ENCODE results near the gene HSPB9. TPM values are rescaled to one million over a fixed set of nuclear protein-coding genes. Genes with fewer than 3 reads are reported as not detected.
A peak's percentile ranks its signal among the peaks of the same experiment; 100 is the strongest.
"Not testable (repeated sequence)": the region's sequence is repeated elsewhere in the genome, so short reads cannot be mapped to it uniquely, and the experiment has no call there.

The HSPB9 gene
- total RNA-seq, 1 donor from 2014 or later, result not detected

DNA sequence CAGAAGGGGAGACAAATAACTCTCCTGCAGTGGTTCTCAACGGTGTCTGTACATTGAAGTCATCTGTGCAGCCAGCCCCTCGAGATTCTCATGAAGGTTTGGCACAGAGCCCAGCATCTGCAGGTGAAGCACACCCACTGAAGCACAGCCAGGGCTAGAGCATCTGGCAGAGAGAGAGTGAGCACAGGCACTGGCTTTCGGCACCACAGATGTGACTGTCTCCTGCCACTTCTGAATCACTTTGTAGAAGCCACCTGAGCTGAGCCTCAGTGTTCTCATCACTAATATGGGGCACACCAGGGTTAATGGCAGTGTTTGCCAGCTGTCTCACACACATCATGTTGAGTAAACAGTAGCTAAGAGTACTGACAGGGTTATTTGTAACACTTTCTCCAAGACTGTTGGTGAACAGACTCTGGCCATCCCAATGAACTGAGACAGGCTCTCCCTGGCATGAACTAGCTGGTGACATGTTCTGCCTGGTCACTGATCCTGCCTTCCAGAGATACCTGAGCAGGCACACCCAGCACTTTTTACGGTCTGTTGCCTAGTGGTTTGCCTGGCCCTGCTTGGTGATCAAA is 10.9 kb downstream of the HSPB9 start:
- FAIRE-seq, result peak; percentile 7
- H3K36me3 ChIP-seq (ENCODE audit: control insufficient read depth, insufficient read depth, low read length), result peaks cover 24% of the 10 kb centered on the region
- peak; percentile 27 for DNase-seq (ENCODE audit: low read depth)

DNA sequence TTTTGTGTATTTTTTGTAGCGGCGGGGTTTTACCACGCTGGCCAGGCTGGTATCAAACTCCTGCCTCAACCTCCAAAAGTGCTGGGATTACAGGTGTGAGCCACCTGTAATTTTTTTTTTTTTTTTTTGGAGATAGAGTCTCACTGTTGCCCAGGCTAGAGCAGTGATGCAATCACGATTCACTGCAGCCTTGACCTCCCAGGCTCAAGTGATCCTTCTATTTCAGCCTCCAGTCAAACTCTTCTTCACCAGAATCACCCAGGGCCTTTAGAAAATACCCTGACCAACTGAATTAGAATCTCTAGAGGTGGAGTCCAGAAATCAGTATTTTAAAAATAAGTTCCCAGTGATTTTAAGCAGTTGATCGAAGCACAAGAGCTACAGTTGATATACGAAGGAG is 12.5 kb downstream of the HSPB9 start:
- no peak for DNase-seq (ENCODE audit: low read depth)
- Histone ChIP-seq H3K27me3 (ENCODE audit: control insufficient read depth, insufficient read depth, low read length) (no peaks in the 10 kb centered on the region), H3K36me3 (ENCODE audit: control insufficient read depth, insufficient read depth, low read length) (peaks cover 10% of the 10 kb centered on the region), H3K4me3 (ENCODE audit: low read depth, low read length) (no peak overlapping the region)
- no peak for TF ChIP-seq CTCF (IDR thresholded peaks at IDR 0.05; ENCODE audit: insufficient read depth, low read length, severe bottlenecking)
- no peak for FAIRE-seq

More for the DNA sequence above, 10.9 kb downstream of the HSPB9 start:
- TF ChIP-seq CTCF (IDR thresholded peaks at IDR 0.05; ENCODE audit: insufficient read depth, low read length, severe bottlenecking), result no peak
- Histone ChIP-seq H3K27me3 (ENCODE audit: control insufficient read depth, insufficient read depth, low read length) (no peaks in the 10 kb centered on the region), H3K4me3 (ENCODE audit: low read depth, low read length) (no peak overlapping the region)

DNA sequence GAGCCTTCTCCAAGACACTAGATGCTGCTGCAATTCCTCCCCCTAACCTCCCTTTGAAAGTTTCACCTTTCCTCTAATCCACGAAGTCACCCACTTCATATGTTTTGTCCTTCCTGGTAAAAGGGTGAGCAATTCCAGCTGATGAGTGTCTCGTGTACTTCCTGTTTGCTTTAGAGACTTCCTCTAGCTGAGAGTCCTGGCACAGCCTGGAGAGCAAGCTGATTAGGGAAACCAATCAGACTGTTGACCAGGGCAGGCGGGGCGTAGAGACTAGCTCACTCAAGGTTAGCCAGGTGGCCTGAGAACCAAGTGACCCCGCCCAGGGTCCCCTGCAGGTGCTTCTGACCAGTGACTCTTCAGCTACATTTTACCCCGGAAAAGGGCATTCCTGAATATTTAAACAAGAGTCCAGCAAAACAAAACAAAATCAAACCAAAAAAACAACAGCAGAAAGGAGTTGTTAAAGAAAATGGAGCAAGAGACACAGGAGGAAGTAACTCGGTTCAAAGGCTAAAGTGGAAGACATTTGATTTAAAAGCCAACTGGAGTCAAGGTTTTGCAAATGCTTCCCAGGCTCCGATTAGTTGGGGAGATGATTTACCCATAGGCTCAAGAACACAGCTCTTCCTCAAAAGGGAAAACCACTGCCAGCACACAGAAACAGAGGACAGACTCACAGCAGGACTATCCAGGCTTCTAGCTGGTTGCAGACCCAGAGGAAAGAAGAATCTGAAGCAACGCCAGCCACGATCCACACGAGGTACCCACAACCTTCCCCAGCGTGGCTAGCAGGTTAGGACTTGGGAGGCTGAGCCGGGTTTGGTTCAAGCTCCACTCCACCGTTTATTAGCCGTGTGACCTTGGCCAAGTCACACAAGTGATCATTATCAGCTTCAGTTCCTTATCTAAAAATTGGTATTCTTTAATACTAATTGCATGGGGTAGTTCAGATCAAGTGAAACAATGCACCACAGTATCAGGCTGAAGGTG is 13.4 kb downstream of the HSPB9 start:
- Histone ChIP-seq H3K4me3 (ENCODE audit: low read depth, low read length) (no peak overlapping the region), H3K36me3 (ENCODE audit: control insufficient read depth, insufficient read depth, low read length) (peaks cover 6% of the 10 kb centered on the region), H3K27me3 (ENCODE audit: control insufficient read depth, insufficient read depth, low read length) (no peaks in the 10 kb centered on the region)
- no peak for TF ChIP-seq CTCF (IDR thresholded peaks at IDR 0.05; ENCODE audit: insufficient read depth, low read length, severe bottlenecking)
- FAIRE-seq (peak; percentile 90), DNase-seq (ENCODE audit: low read depth) (peak; percentile 88)

DNA sequence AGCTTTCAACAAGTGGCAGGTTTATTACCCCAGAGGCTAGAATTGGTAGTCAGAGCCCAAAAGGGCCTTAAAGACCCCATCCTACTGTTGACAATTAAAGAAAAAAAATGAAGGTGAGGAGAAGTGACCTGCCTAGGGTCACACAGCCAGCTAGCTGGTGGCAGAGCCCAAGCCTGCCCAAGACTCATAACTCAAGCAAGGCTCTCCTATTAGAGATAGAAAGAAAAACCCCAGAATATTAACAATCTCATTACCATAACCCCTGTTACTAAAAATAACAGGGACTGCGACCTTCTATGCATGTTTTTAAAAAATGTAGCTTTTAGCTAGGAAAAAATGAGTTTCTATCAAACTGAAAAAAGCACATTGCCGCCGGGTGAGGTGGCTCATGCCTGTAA is 14.0 kb downstream of the HSPB9 start:
- Histone ChIP-seq H3K4me3 (ENCODE audit: low read depth, low read length) (no peak overlapping the region), H3K27me3 (ENCODE audit: control insufficient read depth, insufficient read depth, low read length) (no peaks in the 10 kb centered on the region), H3K36me3 (ENCODE audit: control insufficient read depth, insufficient read depth, low read length) (peaks cover 7% of the 10 kb centered on the region)
- no peak for FAIRE-seq
- no peak for TF ChIP-seq CTCF (IDR thresholded peaks at IDR 0.05; ENCODE audit: insufficient read depth, low read length, severe bottlenecking)
- no peak for DNase-seq (ENCODE audit: low read depth)

DNA sequence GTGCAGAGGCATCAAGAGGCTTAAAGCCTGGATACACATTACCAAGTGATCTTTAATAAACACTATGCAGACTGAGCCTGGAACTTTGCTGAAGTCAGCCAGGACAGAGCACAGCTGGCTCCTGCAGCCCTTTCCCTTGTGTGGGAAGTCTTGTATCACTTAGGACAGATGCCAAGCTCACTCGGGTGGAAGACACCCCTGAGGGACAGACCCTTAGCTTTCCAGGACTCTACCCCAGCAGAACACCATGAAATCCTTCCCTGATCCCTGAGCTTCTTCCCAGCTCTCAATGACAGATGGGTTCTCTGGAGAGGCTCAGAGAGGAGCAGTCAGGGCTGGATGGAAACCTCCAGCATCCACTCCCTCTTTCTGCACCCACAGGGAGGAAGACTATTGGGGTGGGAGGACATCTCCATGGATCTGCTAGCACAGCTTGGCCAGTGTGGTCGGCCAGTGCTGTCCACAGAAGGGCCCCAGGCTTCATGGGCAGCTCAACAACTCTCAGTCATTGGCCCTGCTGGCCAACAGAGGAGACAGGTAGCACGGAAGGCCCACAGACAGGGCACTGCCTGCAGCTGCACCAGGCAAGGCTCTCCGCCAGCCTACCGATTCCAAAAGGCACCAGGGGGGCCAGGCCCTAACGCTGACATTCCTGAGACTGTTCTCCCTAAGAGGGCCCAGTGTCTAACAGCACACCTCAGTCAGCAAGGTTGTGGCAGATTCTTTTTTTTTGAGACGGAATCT is 16.3 kb downstream of the HSPB9 start:
- Histone ChIP-seq H3K27me3 (ENCODE audit: control insufficient read depth, insufficient read depth, low read length) (no peaks in the 10 kb centered on the region), H3K4me3 (ENCODE audit: low read depth, low read length) (no peak overlapping the region), H3K36me3 (ENCODE audit: control insufficient read depth, insufficient read depth, low read length) (peaks cover 13% of the 10 kb centered on the region)
- FAIRE-seq, result no peak
- DNase-seq (ENCODE audit: low read depth), result no peak
- no peak for TF ChIP-seq CTCF (IDR thresholded peaks at IDR 0.05; ENCODE audit: insufficient read depth, low read length, severe bottlenecking)

GRCh38 chr17:42140690-42141089 is 18.1 kb downstream of the HSPB9 start:
- DNase-seq (ENCODE audit: low read depth); FAIRE-seq; H3K27me3 ChIP-seq (ENCODE audit: control insufficient read depth, insufficient read depth, low read length); H3K4me3 ChIP-seq (ENCODE audit: low read depth, low read length): not testable (repeated sequence)
- H3K36me3 ChIP-seq (ENCODE audit: control insufficient read depth, insufficient read depth, low read length), result peaks cover 14% of the 10 kb centered on the region

Measured in bronchial epithelial cell (primary cell).